GM18517 (cell line): ENCODE measurements around the gene FAM186B.

Experiments
- ATAC-seq: cut with Tn5 transposase; IDR thresholded peaks from one replicate; pipeline ENCODE4 v1.9.1; 2021; ENCODE audit warnings: mild to moderate bottlenecking, moderate library complexity; ENCODE audit not compliant: unreplicated experiment

Gene FAM186B

GRCh38 chr12:49553512-49554088, 51.8 kb downstream of the FAM186B start:
- ATAC-seq: no peak

- no peak for ATAC-seq
Observed at GRCh38 chr12:49552899-49553298, 52.5 kb downstream of the FAM186B start.

GRCh38 chr12:49552425-49552824, 53.0 kb downstream of the FAM186B start:
- ATAC-seq: no peak

- no peak for ATAC-seq
Observed at GRCh38 chr12:49552014-49552413, 53.4 kb downstream of the FAM186B start.

- no peak for ATAC-seq
Observed at GRCh38 chr12:49550693-49551252, 54.7 kb downstream of the FAM186B start.

- no peak for ATAC-seq
Observed at GRCh38 chr12:49549735-49550692, 55.4 kb downstream of the FAM186B start.

- no peak for ATAC-seq
Observed at GRCh38 chr12:49548822-49549648, 56.4 kb downstream of the FAM186B start.

- no peak for ATAC-seq
Observed at GRCh38 chr12:49548481-49548821, 57.0 kb downstream of the FAM186B start.

GRCh38 chr12:49547090-49547690, 58.2 kb downstream of the FAM186B start:
- ATAC-seq: no peak

- ATAC-seq: no peak
Observed at GRCh38 chr12:49546481-49546880, 59.0 kb downstream of the FAM186B start.

- ATAC-seq: no peak
Observed at GRCh38 chr12:49545815-49546214, 59.6 kb downstream of the FAM186B start.

- ATAC-seq: no peak
Observed at GRCh38 chr12:49543914-49544815, 61.3 kb downstream of the FAM186B start.

- no peak for ATAC-seq
Observed at GRCh38 chr12:49543221-49543913, 62.1 kb downstream of the FAM186B start.

GRCh38 chr12:49542592-49543160, 62.8 kb downstream of the FAM186B start:
- no peak for ATAC-seq

GRCh38 chr12:49541911-49542505, 63.4 kb downstream of the FAM186B start:
- ATAC-seq: no peak

GRCh38 chr12:49541140-49541861, 64.1 kb downstream of the FAM186B start:
- no peak for ATAC-seq

GRCh38 chr12:49540229-49541139, 65.0 kb downstream of the FAM186B start:
- no peak for ATAC-seq
